Measurements from ENCODE around the gene CEBPE.

CEBPE gene

GRCh38 chr14:23142826-23143225 is 23.8 kb upstream of the CEBPE start:
- DNase-seq, result no peak

- no peak for DNase-seq
These were observed 22.8 kb upstream of the CEBPE start for GRCh38 chr14:23141706-23142444.

GRCh38 chr14:23140371-23140770 is 21.3 kb upstream of the CEBPE start:
- no peak for DNase-seq

- no peak for DNase-seq
These were observed 20.8 kb upstream of the CEBPE start for GRCh38 chr14:23139874-23140273.

GRCh38 chr14:23137813-23138535 is 18.9 kb upstream of the CEBPE start:
- DNase-seq, result no peak

- DNase-seq, result no peak
These were observed 18.2 kb upstream of the CEBPE start for GRCh38 chr14:23137192-23137812.

- DNase-seq, result no peak
These were observed 17.6 kb upstream of the CEBPE start for GRCh38 chr14:23136566-23137133.

- DNase-seq, result no peak
These were observed 13.9 kb upstream of the CEBPE start for GRCh38 chr14:23132970-23133369.

GRCh38 chr14:23131482-23131881 is 12.4 kb upstream of the CEBPE start:
- DNase-seq, result no peak

- no peak for DNase-seq
These were observed 11.8 kb upstream of the CEBPE start for GRCh38 chr14:23130871-23131270.

GRCh38 chr14:23129759-23130316 is 10.8 kb upstream of the CEBPE start:
- DNase-seq, result no peak

GRCh38 chr14:23128969-23129758 is 10.1 kb upstream of the CEBPE start:
- DNase-seq, result no peak

- DNase-seq, result no peak
These were observed 8.8 kb upstream of the CEBPE start for GRCh38 chr14:23127861-23128260.

- no peak for DNase-seq
These were observed 7.7 kb upstream of the CEBPE start for GRCh38 chr14:23126548-23127278.

- DNase-seq, result no peak
These were observed 7.0 kb upstream of the CEBPE start for GRCh38 chr14:23125933-23126524.

- no peak for DNase-seq
These were observed 6.0 kb upstream of the CEBPE start for GRCh38 chr14:23125011-23125410.

- no peak for DNase-seq
These were observed 5.4 kb upstream of the CEBPE start for GRCh38 chr14:23124337-23124954.

- DNase-seq, result no peak
These were observed 4.4 kb upstream of the CEBPE start for GRCh38 chr14:23123419-23123818.

- no peak for DNase-seq
These were observed 3.0 kb upstream of the CEBPE start for GRCh38 chr14:23122086-23122485.

GRCh38 chr14:23121361-23121771 is 2.3 kb upstream of the CEBPE start:
- DNase-seq, result no peak

All from CD4-positive, alpha-beta T cell treated with Interleukin-6 for 4 hours (primary cell).